GM18951 (cell line): ENCODE results near the gene EHBP1L1.
A peak's percentile ranks its signal among the peaks of the same experiment; 100 is the strongest.

Source experiments
- POLR2A ChIP-seq: IDR thresholded peaks from 4 replicates; pipeline ENCODE4 v1.6.1; 2011; ENCODE audit warnings: mild to moderate bottlenecking; ENCODE audit not compliant: insufficient read length, insufficient read depth; ENCODE audit errors: extremely low read depth
- in situ Hi-C: fragments of 300-500 bp; cut with MboI; formaldehyde crosslinking; loops from one replicate; pipeline ENCODE4 v1.12.0; 2022; ENCODE audit warnings: low sequenced_read_pairs, mixed read lengths, inconsistent platforms; ENCODE audit not compliant: unreplicated experiment

The EHBP1L1 gene

GRCh38 chr11:65575568-65576231 is at the start of gene EHBP1L1:
TSS of gene EHBP1L1 (plus strand) at chr11:65576053. CDS start at chr11:65576303, 250 bp downstream.
- peak; percentile 59 for TF ChIP-seq POLR2A

GRCh38 chr11:65526744-65527143 is 49.1 kb upstream of the EHBP1L1 start:
- in situ Hi-C loops: no loop called here
- no peak for TF ChIP-seq POLR2A

More at GRCh38 chr11:65575568-65576231, at the start of gene EHBP1L1:
- in situ Hi-C loops: no loop called here

GRCh38 chr11:65528819-65529350 is 47.0 kb upstream of the EHBP1L1 start:
- no peak for TF ChIP-seq POLR2A
- in situ Hi-C loops: no loop called here

- no peak for TF ChIP-seq POLR2A
- in situ Hi-C loops: no loop called here
These were observed 46.2 kb upstream of the EHBP1L1 start for GRCh38 chr11:65529475-65530156.

- in situ Hi-C loops: no loop called here
- no peak for TF ChIP-seq POLR2A
These were observed 45.7 kb upstream of the EHBP1L1 start for GRCh38 chr11:65530157-65530496.

- TF ChIP-seq POLR2A: no peak
- in situ Hi-C loops: no loop called here
These were observed 43.3 kb upstream of the EHBP1L1 start for GRCh38 chr11:65532388-65533064.

- in situ Hi-C loops: no loop called here
- TF ChIP-seq POLR2A: no peak
These were observed 40.8 kb upstream of the EHBP1L1 start for GRCh38 chr11:65535102-65535501.

- no peak for TF ChIP-seq POLR2A
- in situ Hi-C loops: no loop called here
These were observed 39.2 kb upstream of the EHBP1L1 start for GRCh38 chr11:65536412-65537295.

GRCh38 chr11:65537296-65537597 is 38.6 kb upstream of the EHBP1L1 start:
- in situ Hi-C loops: no loop called here
- no peak for TF ChIP-seq POLR2A

- TF ChIP-seq POLR2A: no peak
- in situ Hi-C loops: no loop called here
These were observed 38.1 kb upstream of the EHBP1L1 start for GRCh38 chr11:65537620-65538231.

- in situ Hi-C loops: no loop called here
- TF ChIP-seq POLR2A: no peak
These were observed 37.5 kb upstream of the EHBP1L1 start for GRCh38 chr11:65538232-65538914.
